ENCODE data around the gene PLLP. TPM values are rescaled to one million over a fixed set of nuclear protein-coding genes. Genes with fewer than 3 reads are reported as not detected.

The PLLP gene
- total RNA-seq, 2 donors from 2014 or later, result 3.1 to 8.6 TPM

GRCh38 chr16:57213462-57213861 lies 71.0 kb downstream of the PLLP start:
- no peak for TF ChIP-seq CTCF (IDR thresholded peaks at IDR 0.05)
- DNase-seq (ENCODE audit: low spot score), result no peak
- no peak overlapping the region for H3K27ac ChIP-seq
- H3K4me1 ChIP-seq (ENCODE audit: control insufficient read depth in 1 of 2, low read depth in 2 of 2), result no peaks in the 10 kb centered on the region
- peaks cover 52% of the 10 kb centered on the region for H3K36me3 ChIP-seq
- ATAC-seq (ENCODE audit: insufficient number of reproducible peaks, low FRiP score, low read depth), result no peak
- H3K27me3 ChIP-seq (replicated peaks; ENCODE audit: insufficient read depth), result no peaks in the 10 kb centered on the region
- no peak overlapping the region for H3K4me3 ChIP-seq
- peaks cover 4% of the 10 kb centered on the region for H3K9me3 ChIP-seq

GRCh38 chr16:57209780-57210179 lies 74.7 kb downstream of the PLLP start:
- TF ChIP-seq CTCF (IDR thresholded peaks at IDR 0.05), result no peak
- no peak for ATAC-seq (ENCODE audit: insufficient number of reproducible peaks, low FRiP score, low read depth)
- Histone ChIP-seq H3K36me3 (peaks cover 29% of the 10 kb centered on the region), H3K27me3 (replicated peaks; ENCODE audit: insufficient read depth) (no peaks in the 10 kb centered on the region), H3K27ac (no peak overlapping the region), H3K4me1 (ENCODE audit: control insufficient read depth in 1 of 2, low read depth in 2 of 2) (no peaks in the 10 kb centered on the region), H3K4me3 (no peak overlapping the region), H3K9me3 (no peaks in the 10 kb centered on the region)
- no peak for DNase-seq (ENCODE audit: low spot score)

GRCh38 chr16:57208926-57209325 lies 75.5 kb downstream of the PLLP start:
- no peak for DNase-seq (ENCODE audit: low spot score)
- Histone ChIP-seq H3K9me3 (no peaks in the 10 kb centered on the region), H3K4me3 (no peak overlapping the region), H3K4me1 (ENCODE audit: control insufficient read depth in 1 of 2, low read depth in 2 of 2) (no peaks in the 10 kb centered on the region), H3K27me3 (replicated peaks; ENCODE audit: insufficient read depth) (no peaks in the 10 kb centered on the region), H3K27ac (no peak overlapping the region), H3K36me3 (peaks cover 23% of the 10 kb centered on the region)
- no peak for ATAC-seq (ENCODE audit: insufficient number of reproducible peaks, low FRiP score, low read depth)
- TF ChIP-seq CTCF (IDR thresholded peaks at IDR 0.05), result no peak

Other genes starting within 250 kb of the PLLP start
- gene CPNE2, start 192.1 kb downstream of the PLLP start, total RNA-seq, result 10 to 100 TPM; 28.3 to 47.4 TPM
- 10 to 100 TPM; 39.1 to 64.8 TPM for gene PSME3IP1, start 98.6 kb downstream of the PLLP start, total RNA-seq
- gene RSPRY1, start 98.3 kb downstream of the PLLP start, total RNA-seq, result 10 to 100 TPM; 28.7 to 32.5 TPM
- 10 to 100 TPM; 54.7 to 64.0 TPM for gene ARL2BP, start 39.4 kb downstream of the PLLP start, total RNA-seq
- gene CCL22, start 74.1 kb upstream of the PLLP start, total RNA-seq, result not detected
- 100 to 1,000 TPM; 106 to 117 TPM for gene CX3CL1, start 87.8 kb upstream of the PLLP start, total RNA-seq
- not detected for gene CCL17, start 120.1 kb upstream of the PLLP start, total RNA-seq
- gene CIAPIN1, start 162.7 kb upstream of the PLLP start, total RNA-seq, result 10 to 100 TPM; 18.1 to 25.0 TPM
- gene COQ9, start 162.8 kb upstream of the PLLP start, total RNA-seq, result 10 to 100 TPM; 29.5 to 33.5 TPM
- 100 to 1,000 TPM; 110 to 130 TPM for gene POLR2C, start 178.0 kb upstream of the PLLP start, total RNA-seq
- gene DOK4, start 201.8 kb upstream of the PLLP start, total RNA-seq, result 10 to 100 TPM; 43.2 to 70.1 TPM

Measured in thoracic aorta (tissue), 2 donors.